Right renal pelvis (tissue), 4 donors: Measurements from ENCODE around the gene ARNT2. TPM values are rescaled to one million over a fixed set of nuclear protein-coding genes. Genes with fewer than 3 reads are reported as not detected.
"Not testable (repeated sequence)": the region's sequence is repeated elsewhere in the genome, so short reads cannot be mapped to it uniquely, and the experiment has no call there.

Source experiments
- DNase-seq, 4 donors: peaks; one replicate each; pipeline ENCODE4 v3.0.0-alpha.2; 2013; ENCODE audit warnings: low read depth in 4 of 4, low spot score in 3 of 4, missing footprints in 1 of 4
- polyA plus RNA-seq, 4 donors: library from polyadenylated mRNA; unstranded; fragments of 120-200 nt; gene quantifications; one replicate each; pipeline ENCODE4 v1.2.1, GENCODE V29; 2013; ENCODE audit not compliant: insufficient read length in 4 of 4

Gene ARNT2
- polyA plus RNA-seq: 10 to 100 TPM; 61.2 to 67.9 (median 62.2) TPM

DNA sequence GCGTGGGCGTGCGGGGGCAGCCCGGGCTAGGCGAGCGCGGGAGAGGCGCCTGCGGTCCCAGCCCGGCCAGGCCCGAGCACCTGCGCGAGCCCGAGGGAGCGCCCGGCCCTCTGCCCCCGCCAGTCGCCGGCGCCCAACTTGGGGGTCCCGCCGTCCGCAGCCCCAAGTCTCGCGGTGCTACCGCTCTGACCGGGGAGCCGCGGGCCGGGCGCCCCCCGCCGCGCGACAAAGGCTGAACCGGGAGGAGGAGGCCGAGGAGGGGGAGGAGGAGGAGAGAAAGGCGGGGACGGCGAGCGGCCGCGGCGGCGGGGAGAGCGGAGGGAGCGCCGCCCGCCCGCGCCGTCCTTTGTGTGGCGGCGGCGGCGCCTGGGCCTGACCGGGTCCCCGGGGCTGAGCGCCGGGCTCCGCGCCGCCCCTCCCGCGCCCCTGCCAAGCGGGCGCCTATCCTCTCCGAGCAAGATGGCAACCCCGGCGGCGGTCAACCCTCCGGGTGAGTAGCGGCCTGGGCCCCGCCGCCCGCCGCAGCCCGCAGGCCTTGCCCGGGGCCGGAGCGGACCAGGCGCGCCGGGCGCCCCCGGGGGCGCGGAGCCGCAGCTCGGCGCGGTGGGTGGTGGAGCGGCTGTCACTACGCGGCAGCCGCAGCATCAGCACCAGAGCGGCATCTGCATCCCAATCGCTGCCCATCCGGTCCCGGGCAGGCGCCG is at the start of gene ARNT2:
Gene ARNT2, plus strand, starts transcription at position 326 of the 704 bp plus-strand sequence. Its CDS starts 134 bp downstream, at position 460.
- DNase-seq: no peak

DNA sequence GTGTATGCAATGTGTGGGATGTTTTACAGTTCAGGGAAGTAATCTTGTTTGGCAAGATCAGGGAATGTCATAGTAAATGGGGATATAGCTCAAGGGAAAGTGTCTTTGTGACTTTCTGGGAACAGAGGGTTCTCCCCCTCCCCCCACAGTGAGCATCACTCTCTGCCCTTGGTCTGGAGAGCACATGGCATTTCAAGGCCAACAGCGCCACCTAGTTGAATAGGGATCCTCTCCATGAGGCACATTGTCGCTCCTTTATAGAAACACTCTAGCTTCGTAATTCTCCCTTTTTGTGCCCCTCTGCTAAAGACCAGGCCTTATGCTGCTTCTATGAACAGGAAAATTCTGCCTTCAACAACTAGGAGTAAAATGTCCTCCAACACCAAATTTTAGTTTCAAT is 37.1 kb upstream of the ARNT2 start:
- no peak for DNase-seq

DNA sequence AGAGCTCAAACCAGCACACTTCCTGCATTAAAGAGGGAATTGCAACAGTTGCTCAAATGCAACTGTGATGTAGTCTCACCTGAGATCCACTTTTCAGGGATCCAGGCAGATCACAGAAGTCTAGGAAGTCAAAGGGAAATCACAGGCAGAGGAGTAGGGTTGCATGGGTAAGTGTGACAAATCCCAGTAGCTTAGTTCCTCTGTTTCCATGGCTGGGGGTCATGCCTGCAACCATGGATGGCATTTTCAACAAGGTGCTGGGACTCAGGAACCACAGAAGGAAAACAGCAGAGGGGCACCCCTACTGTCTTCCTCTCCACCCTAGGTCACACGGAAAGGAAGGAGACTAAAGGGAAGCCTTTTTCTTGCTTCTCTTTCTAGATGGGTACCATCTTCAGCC is 36.5 kb upstream of the ARNT2 start:
- DNase-seq: no peak

DNA sequence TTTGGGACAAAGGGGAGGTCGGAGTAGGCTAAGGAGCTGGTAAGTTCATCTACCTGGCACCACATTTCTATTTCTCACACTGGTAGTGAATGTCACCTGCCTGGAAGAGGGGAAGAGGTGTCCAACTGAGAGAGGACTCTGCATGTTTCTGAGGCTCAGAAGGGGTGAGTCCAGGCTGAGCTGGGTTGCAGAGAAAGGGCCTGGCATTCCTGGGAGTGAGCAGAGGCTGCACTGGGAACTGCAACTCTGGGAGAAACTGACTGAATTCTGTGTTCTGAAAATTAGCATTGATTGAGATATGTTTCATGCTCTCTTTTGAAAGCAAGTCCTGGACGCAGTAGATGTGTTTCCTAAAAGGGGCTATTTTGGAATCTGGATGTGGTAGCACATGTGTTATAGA is 32.3 kb upstream of the ARNT2 start:
- no peak for DNase-seq

DNA sequence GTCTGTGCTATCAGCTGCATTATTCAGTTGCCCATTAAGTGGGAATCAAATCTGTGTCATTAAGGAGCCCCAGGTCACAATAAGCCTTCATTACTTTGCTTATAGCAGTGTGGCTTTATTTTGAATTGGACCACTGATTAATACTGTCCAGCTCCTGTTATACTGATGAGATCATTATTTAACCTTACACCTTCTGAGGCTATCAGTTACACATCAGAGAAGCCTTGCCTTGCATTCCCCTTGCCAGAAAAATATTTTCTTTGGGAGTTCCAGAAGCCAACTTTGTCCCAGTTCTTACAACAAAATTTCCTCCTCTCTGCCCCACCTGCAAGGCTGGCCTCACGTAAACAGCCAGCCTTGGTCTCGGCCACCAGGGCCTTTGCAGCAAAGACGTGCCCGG is 29.7 kb upstream of the ARNT2 start:
- no peak for DNase-seq

DNA sequence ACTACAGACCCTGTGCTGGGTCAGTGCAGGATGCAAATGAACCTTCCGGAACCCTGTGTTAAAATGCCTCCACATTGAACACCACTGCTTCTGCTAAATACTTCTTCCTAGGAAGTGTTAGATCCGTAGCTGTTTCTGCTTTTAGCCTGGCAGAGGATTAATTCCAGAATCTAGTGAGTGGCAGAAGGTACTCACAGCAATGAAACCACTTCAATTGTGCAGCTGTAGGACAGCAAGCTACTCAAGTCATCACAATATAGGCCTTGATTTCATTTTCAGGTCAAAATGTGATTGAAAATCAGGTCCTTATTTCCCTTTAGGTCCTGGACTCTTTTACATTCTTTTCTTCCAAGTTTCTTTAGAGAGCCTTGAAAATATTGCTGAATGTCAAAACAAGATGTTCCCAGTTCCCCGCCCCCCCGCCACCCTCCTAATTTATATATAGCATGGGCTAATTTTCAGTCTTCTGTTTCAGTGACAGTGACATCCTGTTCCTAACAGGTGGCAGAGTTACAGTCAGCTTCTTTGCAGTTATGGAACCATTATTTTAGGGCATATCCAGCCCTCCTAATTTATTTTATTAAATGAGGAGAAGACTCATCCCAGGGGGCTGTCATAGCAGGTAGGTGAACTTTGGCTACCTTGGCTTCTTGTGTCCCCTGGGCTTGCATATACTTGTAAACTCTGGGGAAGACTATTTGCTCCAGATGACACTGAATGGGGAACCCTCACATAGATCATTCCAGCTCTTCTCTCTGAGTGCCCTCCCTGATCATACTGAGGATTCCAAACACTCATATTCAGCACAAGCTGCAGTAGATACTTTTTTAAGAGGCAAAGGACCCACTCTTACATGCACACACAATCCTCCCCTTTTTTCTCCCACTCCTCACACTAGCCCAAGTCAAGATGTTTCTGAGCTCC is 28.0 kb upstream of the ARNT2 start:
- DNase-seq: no peak

DNA sequence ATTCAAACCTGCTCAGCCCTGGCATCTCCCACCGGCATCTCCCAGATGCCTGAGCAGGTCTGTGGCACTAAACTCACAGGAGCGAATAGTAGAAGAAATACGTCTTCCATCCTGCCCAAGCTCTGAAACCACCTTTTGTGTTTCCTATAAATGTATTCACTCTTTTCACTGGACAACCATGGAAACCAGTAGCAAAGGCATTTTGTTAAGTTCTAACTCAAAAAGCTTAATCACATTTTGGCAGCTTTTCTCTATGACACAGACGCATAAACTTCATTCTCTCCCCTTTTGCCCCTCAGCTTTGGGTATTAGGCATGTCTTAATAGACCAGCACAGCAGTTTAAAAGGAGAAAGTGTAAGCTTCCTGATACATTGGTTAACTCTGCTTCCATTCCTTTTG is 24.5 kb upstream of the ARNT2 start:
- no peak for DNase-seq

DNA sequence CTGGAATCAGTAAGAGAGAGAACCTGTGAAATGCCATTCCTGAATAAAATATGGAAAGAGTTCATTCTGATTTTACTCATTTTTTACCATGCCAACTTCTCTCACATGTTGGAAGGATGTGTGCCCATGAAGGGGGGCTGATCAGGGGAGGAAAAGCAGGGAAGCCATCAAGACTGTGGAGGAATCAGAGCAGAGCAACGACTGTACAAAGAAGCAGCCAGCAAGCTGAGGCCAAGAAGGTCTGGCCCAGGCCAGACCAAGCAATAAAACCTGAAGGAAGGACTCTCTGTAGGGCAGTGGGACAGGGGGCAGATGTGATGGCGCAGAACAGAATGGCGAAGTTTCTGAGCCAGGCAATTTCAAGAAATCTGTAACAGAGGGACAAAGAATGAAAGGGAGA is 24.0 kb upstream of the ARNT2 start:
- no peak for DNase-seq

DNA sequence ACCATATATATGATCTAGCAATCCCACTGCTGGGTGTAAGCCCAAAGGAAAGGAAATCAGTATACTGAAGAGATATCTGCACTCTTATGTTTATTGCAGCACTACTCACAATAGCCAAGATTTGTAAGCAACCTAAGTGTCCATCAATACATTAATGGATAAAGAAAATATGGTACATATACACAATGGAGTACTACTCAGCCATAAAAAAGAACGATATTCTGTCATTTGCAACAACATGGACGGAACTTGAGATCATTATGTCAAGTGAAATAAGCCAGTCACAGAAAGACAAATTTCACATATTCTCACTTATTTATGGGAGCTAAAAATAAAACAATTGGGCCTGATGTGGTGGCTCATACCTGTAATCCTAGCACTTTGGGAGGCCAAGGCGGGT is 21.9 kb upstream of the ARNT2 start:
- DNase-seq: no peak

DNA sequence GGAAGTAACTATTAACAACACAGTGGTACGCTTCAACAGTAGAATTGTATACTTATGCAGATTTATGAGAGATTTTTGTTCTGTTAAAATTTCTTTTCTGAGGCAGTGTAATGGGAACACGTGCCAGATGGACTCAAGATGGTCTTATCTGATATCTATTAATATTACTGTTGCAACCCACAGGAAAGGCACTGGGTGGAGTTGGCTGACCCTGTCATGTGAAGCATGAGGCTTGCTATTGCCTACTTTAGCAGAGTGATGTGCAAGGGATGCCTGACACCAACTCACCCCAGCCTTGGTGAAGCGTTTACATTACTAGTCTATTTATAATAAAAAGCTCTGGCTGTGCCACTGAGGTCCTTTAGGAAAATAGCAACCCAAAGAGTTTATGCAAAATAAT is 19.8 kb upstream of the ARNT2 start:
- no peak for DNase-seq

DNA sequence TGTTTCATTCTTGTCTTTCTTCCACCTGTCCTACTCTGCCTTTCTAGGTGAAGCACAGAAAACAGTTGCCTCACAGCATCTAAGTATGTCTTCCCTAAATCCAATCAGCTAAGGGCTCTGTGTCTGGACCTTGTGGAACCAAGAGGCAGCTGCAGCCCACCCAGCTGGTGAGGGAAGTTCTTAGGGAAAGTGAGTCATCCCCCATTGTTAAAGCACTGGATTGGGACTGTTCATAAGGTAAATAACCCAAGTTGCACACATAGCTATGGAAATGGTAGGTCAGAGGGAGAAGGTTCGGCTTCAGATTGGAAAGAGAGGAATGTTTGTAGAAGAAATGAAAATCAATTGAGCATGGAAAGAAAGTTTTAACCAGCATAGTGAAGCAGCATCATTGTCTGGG is 18.0 kb upstream of the ARNT2 start:
- DNase-seq: no peak

DNA sequence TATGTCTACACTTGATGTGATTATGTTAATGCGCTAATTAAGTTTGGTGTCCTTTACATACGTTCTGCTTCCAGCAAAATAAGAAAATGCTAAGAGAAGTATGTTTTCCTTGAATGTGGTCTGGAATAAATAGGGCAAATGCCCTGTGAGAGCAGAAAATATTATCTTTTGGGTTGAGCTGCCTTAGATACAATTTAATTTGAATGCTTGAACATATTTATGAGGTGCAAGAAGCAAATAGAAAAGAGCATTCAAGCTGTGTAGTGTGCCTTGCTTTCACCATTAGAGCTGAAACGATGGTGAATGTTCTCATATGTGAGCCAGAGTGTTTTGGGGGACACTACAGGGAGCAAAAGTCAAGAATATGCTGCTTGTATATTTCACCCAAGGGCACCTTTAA is 15.9 kb upstream of the ARNT2 start:
- no peak for DNase-seq

DNA sequence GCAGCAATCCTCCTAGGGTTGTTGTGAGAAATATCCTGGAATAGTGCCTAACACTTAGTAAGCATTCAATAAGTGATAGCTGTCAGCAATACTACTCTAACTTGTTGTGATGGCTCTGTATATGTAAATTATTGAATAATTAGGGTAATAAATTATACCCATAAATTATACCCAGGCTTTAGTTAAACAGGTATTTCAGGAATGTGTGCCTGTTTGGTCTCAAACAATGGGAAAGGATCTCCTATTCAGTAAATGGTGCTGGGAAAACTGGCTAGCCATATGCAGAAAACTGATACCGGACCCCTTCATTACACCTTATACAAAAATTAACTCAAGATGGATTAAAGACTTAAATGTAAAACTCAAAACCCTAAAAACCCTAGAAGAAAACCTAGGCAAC is 14.8 kb upstream of the ARNT2 start:
- no peak for DNase-seq

DNA sequence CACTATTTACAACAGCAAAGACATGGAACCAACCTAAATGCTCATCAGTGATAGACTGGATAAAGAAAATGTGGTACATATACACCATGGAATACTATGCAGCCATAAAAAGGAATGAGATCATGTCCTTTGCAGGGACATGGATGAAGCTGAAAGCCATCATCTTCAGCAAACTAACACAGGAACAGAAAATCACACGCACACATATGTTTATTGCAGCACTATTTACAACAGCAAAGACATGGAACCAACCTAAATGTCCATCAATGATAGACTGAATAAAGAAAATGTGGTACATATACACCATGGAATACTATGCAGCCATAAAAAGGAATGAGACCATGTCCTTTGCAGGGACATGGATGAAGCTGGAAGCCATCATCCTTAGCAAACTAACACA is 13.2 kb upstream of the ARNT2 start:
- not testable (repeated sequence) for DNase-seq

DNA sequence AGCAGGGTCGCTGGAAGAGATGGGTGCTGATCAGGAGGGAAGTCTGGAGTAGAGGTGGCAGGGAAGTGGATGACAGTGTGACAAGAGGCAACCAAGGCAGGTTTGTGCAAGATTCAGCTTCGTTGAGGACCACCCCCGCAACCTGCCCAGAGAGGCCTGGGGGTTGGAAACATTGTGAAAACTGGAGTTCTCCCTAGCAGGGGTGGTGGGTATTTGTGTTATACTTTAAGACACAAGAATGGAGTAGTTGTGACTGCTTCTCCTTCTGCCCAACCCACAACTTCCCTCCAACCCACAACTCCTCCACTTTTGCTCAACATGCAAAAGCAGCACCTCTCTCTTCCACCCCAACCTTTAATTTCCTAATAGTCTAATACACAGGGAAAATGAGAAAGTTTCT is 8.6 kb upstream of the ARNT2 start:
- DNase-seq: no peak

DNA sequence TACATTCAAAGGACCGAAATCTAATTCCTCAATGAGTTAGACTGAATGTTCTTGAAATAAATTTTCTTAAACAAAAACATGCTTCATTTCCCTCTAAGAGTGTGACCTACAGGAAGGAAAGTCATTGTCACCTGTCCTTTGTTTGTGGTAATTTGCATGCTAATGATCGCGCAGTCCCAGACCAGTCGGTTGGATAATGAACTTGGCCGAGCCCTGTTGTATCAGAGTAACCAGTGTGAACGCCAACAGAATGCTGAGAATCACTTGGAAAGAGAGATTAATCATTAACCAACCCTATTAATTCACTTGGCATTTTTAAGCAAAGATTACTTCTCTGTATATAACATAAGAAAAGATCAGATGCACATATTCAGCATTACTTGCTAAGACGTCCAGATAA is 8.1 kb upstream of the ARNT2 start:
- DNase-seq: no peak

DNA sequence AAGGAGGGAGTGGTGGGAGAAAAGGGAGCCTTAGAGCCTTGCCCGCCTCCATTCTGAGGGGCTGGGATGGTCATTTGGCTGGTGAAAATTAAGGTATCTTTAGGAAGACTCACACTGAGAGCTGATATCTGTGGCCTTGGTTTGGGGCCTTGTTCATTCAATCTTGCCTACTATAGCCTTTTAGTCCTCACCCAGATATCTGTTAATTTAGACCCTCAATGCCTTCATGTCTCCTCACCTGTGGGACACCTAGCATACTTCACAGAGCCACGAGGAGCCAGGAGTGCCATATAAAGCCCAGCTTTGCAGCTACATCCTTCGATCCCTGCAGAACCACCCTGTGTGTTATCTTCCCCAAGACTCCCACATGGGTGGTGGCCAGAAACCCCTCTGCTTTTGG is 4.7 kb upstream of the ARNT2 start:
- no peak for DNase-seq

DNA sequence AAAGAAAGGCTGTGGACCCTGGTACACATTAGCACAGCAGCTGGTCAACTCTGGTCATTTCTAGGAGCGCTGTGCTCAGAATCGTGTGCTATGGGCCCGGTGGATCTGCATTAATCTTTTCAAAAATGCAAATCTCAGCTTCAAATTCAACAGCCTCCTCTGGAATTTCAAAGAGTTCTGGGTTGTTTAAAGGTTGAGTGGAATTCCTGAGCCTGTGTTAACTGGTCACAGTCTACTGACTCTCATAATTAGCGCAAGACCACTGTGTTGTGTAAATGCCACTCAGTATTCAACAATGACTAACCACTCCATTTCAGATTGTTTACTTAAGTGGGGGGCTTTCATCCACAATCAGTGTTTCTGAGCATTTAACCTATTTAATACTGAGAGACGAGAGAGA is 2.7 kb upstream of the ARNT2 start:
- peak in 1 of 4 donors; percentile 56 for DNase-seq

DNA sequence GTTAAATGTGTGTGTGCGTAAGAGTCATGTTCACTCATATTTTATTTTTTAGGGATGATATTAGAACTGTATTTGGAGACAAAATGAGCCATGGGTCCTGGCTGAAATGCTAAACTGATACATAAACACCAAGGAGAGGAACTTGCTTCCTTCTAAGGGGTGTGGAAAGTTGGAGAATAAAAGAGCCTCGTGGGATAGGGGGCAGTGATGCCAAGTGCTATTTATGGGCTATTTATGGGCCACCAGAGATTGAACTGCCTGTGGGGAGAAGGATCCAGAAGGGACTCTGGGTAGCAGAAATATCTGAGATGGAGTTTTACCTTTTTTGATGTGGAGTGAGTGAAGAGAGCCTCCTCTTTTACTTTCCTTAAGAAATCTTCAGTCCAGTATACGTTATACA is 1.8 kb upstream of the ARNT2 start:
- no peak for DNase-seq

DNA sequence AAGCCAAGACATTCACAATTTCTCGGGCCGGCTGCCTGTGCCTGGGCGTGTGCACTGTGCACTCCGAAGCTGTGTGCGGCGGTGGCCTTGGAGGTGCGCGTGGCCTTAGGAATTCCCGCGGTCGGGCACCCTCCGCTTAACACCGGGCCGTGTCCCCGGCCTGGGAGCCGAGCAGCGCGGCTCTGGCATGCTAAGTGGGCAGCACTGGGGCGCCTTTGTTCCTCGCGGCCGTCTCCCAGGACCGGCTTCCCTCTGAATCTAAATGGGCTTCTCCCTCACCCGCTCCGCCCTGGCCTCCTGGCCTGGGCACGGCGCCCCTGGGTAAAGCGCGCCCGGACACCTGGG is 498 bp upstream of the ARNT2 start:
- DNase-seq: no peak

DNA sequence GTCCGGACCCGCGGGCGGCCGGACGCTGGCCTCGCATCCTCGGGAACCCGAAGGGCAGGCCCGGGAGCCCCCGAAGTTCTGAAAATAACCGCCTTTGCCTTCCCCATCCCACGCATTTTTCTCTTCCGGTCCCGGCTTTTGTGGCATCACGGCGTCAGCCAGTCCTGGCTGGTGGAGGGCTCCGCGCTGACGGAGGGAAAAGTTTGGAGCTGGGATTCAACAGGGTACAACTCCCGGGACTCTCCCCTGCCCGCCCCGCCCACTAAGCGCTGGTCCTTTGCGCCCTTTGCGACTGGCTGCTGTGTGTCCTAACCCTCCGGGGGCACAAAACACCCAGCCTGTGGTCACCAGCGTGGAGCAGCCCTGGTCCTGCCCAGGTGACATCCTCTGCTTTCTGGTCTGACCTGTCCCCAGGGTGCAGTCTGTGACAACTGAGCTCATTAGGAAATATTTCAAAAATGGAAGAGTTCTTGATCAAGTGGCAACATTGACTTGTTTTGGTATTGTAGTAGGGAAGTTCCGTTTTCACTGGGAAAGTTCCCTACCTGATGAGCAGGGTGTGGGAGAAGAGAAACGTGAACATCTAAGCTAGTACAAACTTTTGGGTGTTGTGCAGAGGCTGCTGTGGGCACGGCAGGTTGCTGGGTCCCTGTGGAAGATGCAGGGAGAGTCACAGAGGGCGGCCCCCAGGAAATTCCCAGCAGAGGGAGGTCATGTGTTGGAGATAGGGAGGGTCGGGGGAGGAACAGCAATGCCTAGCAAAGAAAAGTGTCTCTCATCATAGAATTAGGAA is 775 bp downstream of the ARNT2 start:
- DNase-seq: no peak

DNA sequence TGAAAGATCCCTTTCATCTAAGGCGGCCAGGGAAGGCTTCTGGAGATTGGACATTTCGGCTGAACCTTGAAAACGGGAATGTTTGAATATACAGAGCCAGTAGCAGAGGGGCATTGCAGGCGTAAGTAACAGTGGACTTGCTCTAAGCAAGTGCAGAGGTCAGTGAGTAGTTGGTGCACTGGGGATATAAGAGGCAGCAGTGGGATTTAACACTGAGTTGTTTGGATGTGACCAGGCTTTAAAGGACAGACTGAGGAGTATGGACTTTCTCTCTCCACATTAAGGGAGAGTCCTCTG is 1.3 kb downstream of the ARNT2 start:
- no peak for DNase-seq
